Activated T-cell treated with anti-CD3 and anti-CD28 coated beads, Interleukin-2, amount 50 U/mL, for 24 hours (primary cell): ENCODE results near the gene MOBP.

Experiments used
- DNase-seq: peaks from one replicate; pipeline ENCODE4 v3.0.0-alpha.2; 2020
- H3K27ac Mint-ChIP-seq: 2 replicates; pipeline ENCODE4 v1.8.0; 2020; ENCODE audit warnings: mild to moderate bottlenecking, mixed read lengths
- H3K27me3 Mint-ChIP-seq: 2 replicates; pipeline ENCODE4 v1.8.0; 2020; ENCODE audit warnings: mixed read lengths
- H3K36me3 Mint-ChIP-seq: 2 replicates; pipeline ENCODE4 v1.8.0; 2020; ENCODE audit warnings: low read depth, mixed read lengths
- H3K4me1 Mint-ChIP-seq: 2 replicates; pipeline ENCODE4 v1.8.0; 2020; ENCODE audit warnings: low read depth, mixed read lengths
- H3K4me3 Mint-ChIP-seq: 2 replicates; pipeline ENCODE4 v1.8.0; 2020; ENCODE audit warnings: mild to moderate bottlenecking, moderate library complexity, mixed read lengths
- H3K9me3 Mint-ChIP-seq: 2 replicates; pipeline ENCODE4 v1.8.0; 2020; ENCODE audit warnings: mixed read lengths

The MOBP gene

GRCh38 chr3:39466988-39467387 lies 492 bp upstream of the MOBP start:
- H3K9me3 Mint-ChIP-seq, result no peaks in the 10 kb centered on the region
- no peaks in the 10 kb centered on the region for H3K36me3 Mint-ChIP-seq
- H3K4me3 Mint-ChIP-seq, result no peak overlapping the region
- H3K27me3 Mint-ChIP-seq, result peaks cover 24% of the 10 kb centered on the region
- no peaks in the 10 kb centered on the region for H3K4me1 Mint-ChIP-seq
- no peak for DNase-seq
- no peak overlapping the region for H3K27ac Mint-ChIP-seq

GRCh38 chr3:39468108-39468436 lies 592 bp downstream of the MOBP start:
- Mint-ChIP-seq H3K9me3 (no peaks in the 10 kb centered on the region), H3K36me3 (no peaks in the 10 kb centered on the region), H3K27ac (no peak overlapping the region), H3K4me3 (no peak overlapping the region), H3K4me1 (no peaks in the 10 kb centered on the region), H3K27me3 (peaks cover 32% of the 10 kb centered on the region)
- no peak for DNase-seq

- Mint-ChIP-seq H3K36me3 (no peaks in the 10 kb centered on the region), H3K27me3 (peaks cover 41% of the 10 kb centered on the region), H3K27ac (no peak overlapping the region), H3K4me1 (no peaks in the 10 kb centered on the region), H3K9me3 (no peaks in the 10 kb centered on the region), H3K4me3 (no peak overlapping the region)
- no peak for DNase-seq
Measured at GRCh38 chr3:39469258-39469657, 1.8 kb downstream of the MOBP start.

- Mint-ChIP-seq H3K27me3 (peaks cover 41% of the 10 kb centered on the region), H3K4me3 (no peak overlapping the region), H3K4me1 (no peaks in the 10 kb centered on the region), H3K36me3 (no peaks in the 10 kb centered on the region), H3K27ac (no peak overlapping the region), H3K9me3 (no peaks in the 10 kb centered on the region)
- no peak for DNase-seq
Measured at GRCh38 chr3:39469945-39470344, 2.5 kb downstream of the MOBP start.

- Mint-ChIP-seq H3K27ac (no peak overlapping the region), H3K36me3 (no peaks in the 10 kb centered on the region), H3K4me3 (no peak overlapping the region), H3K4me1 (no peaks in the 10 kb centered on the region), H3K27me3 (peaks cover 34% of the 10 kb centered on the region), H3K9me3 (peaks cover 3% of the 10 kb centered on the region)
- no peak for DNase-seq
Measured at GRCh38 chr3:39471652-39472051, 4.2 kb downstream of the MOBP start.

GRCh38 chr3:39473452-39474125 lies 6.1 kb downstream of the MOBP start:
- Mint-ChIP-seq H3K4me3 (no peak overlapping the region), H3K27me3 (peaks cover 28% of the 10 kb centered on the region), H3K27ac (no peak overlapping the region), H3K9me3 (peaks cover 6% of the 10 kb centered on the region), H3K4me1 (no peaks in the 10 kb centered on the region), H3K36me3 (no peaks in the 10 kb centered on the region)
- no peak for DNase-seq

GRCh38 chr3:39474126-39474515 lies 6.6 kb downstream of the MOBP start:
- Mint-ChIP-seq H3K4me3 (no peak overlapping the region), H3K4me1 (no peaks in the 10 kb centered on the region), H3K36me3 (no peaks in the 10 kb centered on the region), H3K27me3 (peaks cover 28% of the 10 kb centered on the region), H3K9me3 (peaks cover 6% of the 10 kb centered on the region), H3K27ac (no peak overlapping the region)
- DNase-seq, result no peak

GRCh38 chr3:39476783-39477182 lies 9.3 kb downstream of the MOBP start:
- no peaks in the 10 kb centered on the region for H3K4me1 Mint-ChIP-seq
- no peak overlapping the region for H3K4me3 Mint-ChIP-seq
- peaks cover 6% of the 10 kb centered on the region for H3K9me3 Mint-ChIP-seq
- no peaks in the 10 kb centered on the region for H3K36me3 Mint-ChIP-seq
- DNase-seq, result no peak
- peaks cover 19% of the 10 kb centered on the region for H3K27me3 Mint-ChIP-seq
- no peak overlapping the region for H3K27ac Mint-ChIP-seq

- H3K4me3 Mint-ChIP-seq, result no peak overlapping the region
- no peak for DNase-seq
- H3K27ac Mint-ChIP-seq, result no peak overlapping the region
- peaks cover 8% of the 10 kb centered on the region for H3K27me3 Mint-ChIP-seq
- H3K4me1 Mint-ChIP-seq, result no peaks in the 10 kb centered on the region
- peaks cover 6% of the 10 kb centered on the region for H3K9me3 Mint-ChIP-seq
- no peaks in the 10 kb centered on the region for H3K36me3 Mint-ChIP-seq
Measured at GRCh38 chr3:39478226-39478625, 10.7 kb downstream of the MOBP start.

GRCh38 chr3:39479701-39480414 lies 12.4 kb downstream of the MOBP start:
- H3K27ac Mint-ChIP-seq, result no peak overlapping the region
- peaks cover 6% of the 10 kb centered on the region for H3K9me3 Mint-ChIP-seq
- no peak overlapping the region for H3K4me3 Mint-ChIP-seq
- H3K4me1 Mint-ChIP-seq, result no peaks in the 10 kb centered on the region
- no peaks in the 10 kb centered on the region for H3K27me3 Mint-ChIP-seq
- no peak for DNase-seq
- no peaks in the 10 kb centered on the region for H3K36me3 Mint-ChIP-seq

- Mint-ChIP-seq H3K4me3 (no peak overlapping the region), H3K36me3 (no peaks in the 10 kb centered on the region), H3K27me3 (peaks cover 9% of the 10 kb centered on the region), H3K9me3 (no peaks in the 10 kb centered on the region), H3K27ac (no peak overlapping the region), H3K4me1 (no peaks in the 10 kb centered on the region)
- no peak for DNase-seq
Measured at GRCh38 chr3:39485547-39485946, 18.1 kb downstream of the MOBP start.

GRCh38 chr3:39491014-39491413 lies 23.5 kb downstream of the MOBP start:
- no peaks in the 10 kb centered on the region for H3K9me3 Mint-ChIP-seq
- no peak overlapping the region for H3K4me3 Mint-ChIP-seq
- DNase-seq, result no peak
- no peak overlapping the region for H3K27ac Mint-ChIP-seq
- no peaks in the 10 kb centered on the region for H3K36me3 Mint-ChIP-seq
- H3K27me3 Mint-ChIP-seq, result peaks cover 17% of the 10 kb centered on the region
- H3K4me1 Mint-ChIP-seq, result peaks cover 6% of the 10 kb centered on the region

- H3K9me3 Mint-ChIP-seq, result no peaks in the 10 kb centered on the region
- peaks cover 6% of the 10 kb centered on the region for H3K4me1 Mint-ChIP-seq
- no peak overlapping the region for H3K27ac Mint-ChIP-seq
- H3K36me3 Mint-ChIP-seq, result no peaks in the 10 kb centered on the region
- DNase-seq, result no peak
- no peak overlapping the region for H3K4me3 Mint-ChIP-seq
- peaks cover 17% of the 10 kb centered on the region for H3K27me3 Mint-ChIP-seq
Measured at GRCh38 chr3:39491733-39492350, 24.4 kb downstream of the MOBP start.

GRCh38 chr3:39494781-39495180 lies 27.3 kb downstream of the MOBP start:
- H3K27ac Mint-ChIP-seq, result no peak overlapping the region
- peaks cover 21% of the 10 kb centered on the region for H3K27me3 Mint-ChIP-seq
- H3K4me3 Mint-ChIP-seq, result no peak overlapping the region
- no peaks in the 10 kb centered on the region for H3K36me3 Mint-ChIP-seq
- DNase-seq, result no peak
- peaks cover 9% of the 10 kb centered on the region for H3K4me1 Mint-ChIP-seq
- H3K9me3 Mint-ChIP-seq, result no peaks in the 10 kb centered on the region

- H3K36me3 Mint-ChIP-seq, result no peaks in the 10 kb centered on the region
- no peak for DNase-seq
- H3K27me3 Mint-ChIP-seq, result peaks cover 43% of the 10 kb centered on the region
- H3K9me3 Mint-ChIP-seq, result no peaks in the 10 kb centered on the region
- no peak overlapping the region for H3K27ac Mint-ChIP-seq
- no peak overlapping the region for H3K4me3 Mint-ChIP-seq
- peaks cover 9% of the 10 kb centered on the region for H3K4me1 Mint-ChIP-seq
Measured at GRCh38 chr3:39497753-39498152, 30.3 kb downstream of the MOBP start.
